HG02623 (cell line): ENCODE results near the gene CCDC47.

Experiments
- ATAC-seq: cut with Tn5 transposase; IDR thresholded peaks from one replicate; pipeline ENCODE4 v1.9.1; 2021; ENCODE audit warnings: moderate library complexity; ENCODE audit not compliant: unreplicated experiment

CCDC47 gene

DNA sequence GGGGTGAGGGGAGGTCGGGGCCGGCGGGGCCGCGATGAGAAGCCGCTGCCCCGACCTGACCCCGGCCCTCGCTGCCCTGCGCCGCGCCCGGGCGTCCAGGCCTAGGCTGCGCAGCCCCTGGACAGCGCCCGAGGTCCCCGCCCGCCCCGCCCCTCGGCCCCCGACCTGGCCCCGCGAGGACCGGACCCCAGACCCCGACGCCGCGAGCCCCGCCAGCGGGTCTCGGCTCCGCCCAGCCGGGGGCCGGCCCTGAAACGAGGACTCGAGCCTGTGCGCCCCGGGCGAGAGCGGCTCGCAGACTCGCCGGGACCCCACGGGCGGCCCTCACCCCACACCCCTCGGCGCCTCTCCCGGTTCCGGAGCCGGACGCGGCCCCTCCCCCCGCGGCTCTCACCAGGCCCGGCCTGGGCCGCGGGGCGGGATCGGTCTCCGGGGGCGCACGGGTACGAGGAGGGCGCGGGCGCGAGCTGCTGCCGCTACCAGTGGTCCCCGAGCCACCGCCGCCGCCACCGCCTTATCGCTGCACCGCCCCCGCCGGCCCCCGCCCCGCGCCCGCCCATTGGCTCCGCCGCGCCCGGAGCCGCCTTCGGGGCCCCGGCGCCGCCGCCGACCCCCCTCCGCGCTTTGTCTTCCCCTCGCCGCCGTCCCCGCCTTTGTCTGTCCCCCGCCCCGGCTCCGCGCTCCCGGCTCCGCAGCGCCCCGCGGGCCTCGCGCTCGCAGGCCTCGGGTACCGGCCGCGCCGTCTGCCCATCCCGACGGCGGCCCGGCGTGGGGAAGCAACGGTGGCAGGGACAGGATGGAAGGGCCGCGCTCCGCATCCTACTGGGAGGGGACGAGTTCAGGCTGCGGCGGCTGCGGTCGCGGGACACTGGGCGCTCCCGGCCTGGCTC is 73.5 kb downstream of the CCDC47 start, which contains the start of gene LIMD2:
Gene LIMD2, minus strand, starts transcription at position 488 of the 890 bp plus-strand sequence. CDS start 827 bp downstream, outside the sequence.
- ATAC-seq, result peak; percentile 10

DNA sequence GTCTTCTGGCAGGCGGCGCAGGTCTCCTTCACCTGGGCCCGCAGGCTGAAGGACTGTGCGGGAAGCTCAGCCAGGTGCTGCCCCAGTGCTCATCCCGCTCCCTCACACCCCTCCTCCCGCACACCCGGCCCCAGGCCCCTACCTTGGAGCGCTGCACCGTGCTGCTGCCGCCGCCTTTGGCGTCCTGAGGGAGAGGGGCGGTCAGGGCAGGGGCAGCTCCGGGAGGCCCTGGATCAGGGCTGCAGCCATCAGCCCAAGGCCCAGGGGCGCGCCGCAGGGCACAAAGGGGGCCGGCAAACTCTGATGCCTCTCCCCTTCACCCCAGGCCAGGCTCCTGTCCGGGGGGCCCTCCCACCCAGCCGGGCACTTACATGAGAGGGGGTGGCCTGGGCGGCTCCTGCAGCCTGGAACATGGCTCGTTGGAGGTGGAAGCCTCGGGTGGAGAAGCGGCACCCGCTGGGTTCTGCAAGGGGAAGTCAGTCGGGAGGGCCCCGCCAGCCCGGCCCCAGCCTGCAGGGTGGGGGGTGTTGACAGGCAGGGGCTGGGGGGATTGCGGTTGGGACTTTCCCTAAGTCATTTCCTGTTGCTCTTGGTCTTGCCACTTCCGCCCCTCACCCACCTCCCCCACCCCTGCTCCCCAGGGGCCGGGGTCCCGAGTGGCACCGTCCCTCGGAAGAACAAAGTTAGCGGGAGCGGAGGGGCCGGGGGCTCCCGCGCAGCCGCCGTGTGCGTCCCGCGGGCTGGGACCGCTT is 74.3 kb downstream of the CCDC47 start:
- ATAC-seq, result peak; percentile 24

DNA sequence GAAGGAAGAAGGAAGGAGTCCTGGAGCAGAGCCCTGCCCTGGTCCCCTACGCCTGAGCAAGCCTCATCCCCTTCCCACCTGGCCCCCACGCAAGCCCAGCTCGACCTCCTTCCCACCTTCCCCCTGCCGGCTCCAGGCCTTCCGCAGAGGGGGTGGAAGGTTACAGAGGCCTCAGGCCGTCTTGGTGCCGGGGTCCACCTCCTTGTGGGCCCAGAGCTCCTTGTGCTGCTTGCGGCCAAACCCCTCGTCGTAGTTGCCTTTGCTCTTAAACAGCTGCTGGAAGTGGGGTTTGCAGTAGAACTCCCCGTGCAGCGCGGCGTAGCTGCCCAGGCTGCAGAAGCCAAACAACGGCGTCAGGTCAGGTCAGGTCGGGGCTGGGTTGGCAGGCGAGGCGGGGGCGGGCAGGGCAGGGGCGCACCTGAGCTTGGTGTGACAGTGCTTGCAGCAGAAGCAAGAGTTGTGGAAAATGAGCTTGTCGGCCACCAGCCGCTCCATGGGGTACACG is 75.0 kb downstream of the CCDC47 start:
- ATAC-seq, result no peak

DNA sequence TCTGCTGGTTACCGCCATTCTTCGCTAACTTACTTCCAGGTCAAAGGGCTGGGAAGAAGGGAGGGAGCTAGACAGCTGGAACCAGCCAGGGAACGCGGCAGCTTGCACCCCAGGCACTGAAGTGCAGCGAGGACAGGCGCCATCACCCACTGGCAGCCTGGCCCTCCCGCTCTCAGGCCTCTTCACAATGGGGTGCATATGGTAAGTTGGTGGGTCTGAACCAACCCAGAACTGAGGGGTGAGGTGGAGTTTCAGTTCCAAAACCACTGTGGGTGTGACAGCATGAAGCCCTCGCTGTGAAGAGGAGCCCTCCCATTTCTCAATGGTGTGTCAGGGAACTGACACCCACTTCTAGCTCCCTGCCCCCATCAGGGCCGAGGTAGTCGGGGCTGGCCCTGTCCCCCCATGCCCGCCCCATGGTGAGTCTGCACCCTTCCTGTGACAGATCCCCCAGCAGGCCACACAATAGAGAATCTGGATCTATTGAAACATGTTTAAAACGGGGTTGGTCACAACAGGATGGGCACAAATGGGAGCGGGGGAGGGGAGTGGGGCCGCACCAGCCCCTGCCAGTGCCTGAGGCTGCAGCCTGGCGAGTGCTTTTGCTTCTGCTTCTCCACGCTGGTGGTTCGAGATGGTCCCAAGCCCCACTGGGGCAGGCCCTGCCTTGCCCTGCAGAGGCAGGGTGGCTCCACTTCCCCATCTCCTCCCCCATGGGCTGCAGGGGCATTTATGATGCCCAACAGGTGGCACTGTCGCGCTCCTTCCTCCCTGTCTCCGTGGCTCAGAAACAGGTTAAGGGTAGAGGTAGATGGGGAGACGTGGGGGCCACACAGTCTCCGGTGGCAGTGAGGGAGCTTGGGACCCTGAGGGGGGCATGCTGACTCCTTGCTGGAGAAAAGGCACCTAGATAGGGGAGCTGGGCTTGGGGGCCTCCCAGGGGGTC is 75.8 kb downstream of the CCDC47 start:
- no peak for ATAC-seq

DNA sequence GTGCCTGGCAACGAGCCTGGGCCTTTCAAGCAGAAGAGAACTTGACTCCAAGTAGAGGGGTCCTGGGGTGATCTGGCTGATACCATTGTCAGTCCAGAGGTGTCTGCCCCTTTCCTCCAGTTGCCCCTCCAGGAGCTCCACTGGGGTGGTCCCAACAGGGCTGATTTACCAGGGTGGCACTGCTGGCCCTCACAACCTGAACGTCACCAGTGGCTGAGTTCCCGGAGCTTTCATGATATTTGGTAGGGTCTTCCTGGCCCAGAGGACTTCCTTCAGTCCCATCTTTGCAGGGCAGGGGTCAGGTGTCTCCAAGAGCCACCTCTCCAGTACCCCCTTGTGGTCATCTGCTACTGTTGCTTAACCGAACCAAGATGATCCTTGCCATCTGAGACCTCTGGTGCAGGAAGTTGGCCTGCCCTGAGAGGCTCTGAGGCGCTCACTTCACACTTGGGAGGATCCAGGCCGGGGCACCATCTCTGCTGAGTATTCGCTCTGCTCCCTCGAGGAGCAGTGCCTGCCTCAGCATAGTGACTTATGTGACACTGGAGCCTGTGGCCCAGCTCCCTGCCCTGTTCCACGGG is 76.9 kb downstream of the CCDC47 start:
- no peak for ATAC-seq

DNA sequence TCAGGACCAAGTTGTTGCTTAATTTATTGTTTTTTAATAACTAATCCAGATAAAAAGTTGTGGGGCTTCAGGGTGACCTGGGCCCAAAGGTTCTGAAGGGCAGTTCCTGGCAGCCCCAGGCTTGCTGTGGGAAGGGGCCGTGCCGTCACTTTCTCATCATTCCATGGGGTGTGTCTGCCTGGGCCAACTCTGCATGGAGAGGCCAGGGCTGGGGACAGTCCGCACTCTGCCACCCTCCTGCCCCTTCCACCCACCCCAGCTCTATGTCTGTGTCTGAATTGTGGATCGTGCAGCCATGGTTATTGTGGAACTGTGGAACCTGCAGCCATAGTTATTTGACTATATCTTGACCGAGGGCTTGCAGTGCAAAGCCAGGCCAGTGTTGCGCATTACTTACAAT is 77.5 kb downstream of the CCDC47 start:
- no peak for ATAC-seq
